Subcutaneous abdominal adipose tissue (tissue), 5 donors: ENCODE measurements around the gene PNPLA5.

ENCODE experiments used
- H3K27ac ChIP-seq: one replicate; pipeline ENCODE4 v1.7.0; 2013; ENCODE audit warnings: low read depth, mild to moderate bottlenecking, inconsistent platforms, low read length, moderate library complexity
- H3K27me3 ChIP-seq, 5 donors: one replicate each; pipeline ENCODE4 v1.7.0; 2013; ENCODE audit warnings: low read length in 5 of 5, inconsistent platforms in 1 of 5; ENCODE audit not compliant: control insufficient read depth in 5 of 5, insufficient read depth in 4 of 5
- H3K36me3 ChIP-seq, 5 donors: one replicate each; pipeline ENCODE4 v1.7.0; 2013; ENCODE audit warnings: low read length in 5 of 5; ENCODE audit not compliant: control insufficient read depth in 5 of 5, insufficient read depth in 5 of 5
- H3K4me1 ChIP-seq, 5 donors: one replicate each; pipeline ENCODE4 v1.7.0; 2013; ENCODE audit warnings: low read length in 5 of 5, mild to moderate bottlenecking in 3 of 5, moderate library complexity in 1 of 5; ENCODE audit not compliant: control insufficient read depth in 5 of 5, insufficient read depth in 5 of 5
- H3K4me3 ChIP-seq, 5 donors: one replicate each; pipeline ENCODE4 v1.7.0; 2013; ENCODE audit warnings: low read length in 5 of 5, low read depth in 1 of 5
- H3K9ac ChIP-seq, 5 donors: one replicate each; pipeline ENCODE4 v1.7.0; 2013; ENCODE audit warnings: low read length in 5 of 5, mild to moderate bottlenecking in 4 of 5, moderate library complexity in 3 of 5
- H3K9me3 ChIP-seq, 5 donors: one replicate each; pipeline ENCODE4 v1.7.0; 2013; ENCODE audit warnings: low read length in 5 of 5; ENCODE audit not compliant: control insufficient read depth in 5 of 5
- donor health status: healthy.
- donor health status: healthy.
- donor health status: healthy.
- donor health status: healthy.
- donor health status: healthy.

The PNPLA5 gene

DNA sequence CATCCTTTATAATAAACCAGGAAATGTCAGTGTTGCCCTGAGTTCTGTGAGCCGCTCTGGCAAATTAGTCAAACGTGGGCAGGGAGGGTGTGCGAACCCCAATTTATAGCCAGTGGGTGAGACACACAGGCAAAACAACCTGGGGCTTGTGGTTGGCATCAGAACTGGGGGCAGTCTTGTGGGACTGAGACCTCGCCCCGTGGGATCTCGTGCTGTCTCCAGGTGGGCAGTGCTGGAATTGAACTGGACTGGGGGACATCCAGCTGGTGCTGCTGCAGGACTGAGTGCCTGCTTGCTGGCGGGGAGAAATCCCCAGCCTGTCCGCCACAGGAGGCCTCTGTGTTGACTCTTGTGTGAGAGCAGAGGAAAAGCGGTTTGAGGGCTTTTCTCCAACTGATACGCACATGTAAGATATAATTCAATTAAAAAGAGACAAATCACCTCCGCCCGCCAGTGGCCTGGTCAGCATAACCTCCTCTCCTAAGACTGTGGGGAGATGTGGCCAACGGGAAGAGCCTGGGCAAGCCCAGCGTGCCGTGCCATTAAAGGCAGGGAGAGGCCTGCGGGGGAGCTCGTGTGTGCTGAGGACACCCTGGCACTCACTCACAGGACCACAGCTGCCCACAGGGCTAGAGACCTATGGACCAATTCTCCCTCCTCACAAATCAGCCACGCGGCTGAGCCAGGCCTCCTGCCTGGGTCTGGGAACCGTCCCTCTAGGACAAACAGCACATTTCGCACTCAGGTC is 47.9 kb downstream of the PNPLA5 start:
- Histone ChIP-seq H3K9ac (no peak overlapping the region), H3K9me3 (no peaks in the 10 kb centered on the region), H3K27me3 (peaks cover 0 to 18% (median 7%) of the 10 kb centered on the region in 5 donors), H3K4me1 (no peaks in the 10 kb centered on the region), H3K4me3 (no peak overlapping the region), H3K36me3 (no peaks in the 10 kb centered on the region), H3K27ac (no peak overlapping the region)

DNA sequence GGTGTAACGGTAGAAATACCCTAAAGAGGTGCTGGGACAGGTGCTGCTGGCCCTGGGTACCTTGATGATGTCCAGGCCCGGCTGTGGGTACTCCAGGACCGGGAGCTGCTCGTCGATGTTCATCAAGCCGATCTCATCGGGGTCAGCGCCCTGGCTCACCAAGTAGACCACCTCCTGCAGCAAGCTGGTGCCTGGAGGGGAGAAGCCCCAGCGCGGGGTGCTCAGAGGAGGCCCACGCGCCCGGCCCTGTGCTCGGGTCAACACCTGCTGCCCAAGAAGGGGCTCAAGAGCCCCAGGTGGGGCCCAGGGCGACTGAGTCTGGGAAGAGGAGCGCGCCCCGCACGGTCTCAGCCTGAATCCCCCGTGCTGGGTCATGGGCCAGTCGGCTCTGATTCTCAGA is 50.1 kb downstream of the PNPLA5 start:
- Histone ChIP-seq H3K9me3 (no peaks in the 10 kb centered on the region), H3K4me1 (no peaks in the 10 kb centered on the region), H3K36me3 (no peaks in the 10 kb centered on the region), H3K27me3 (peaks cover 0 to 16% (median 7%) of the 10 kb centered on the region in 5 donors), H3K4me3 (no peak overlapping the region), H3K9ac (no peak overlapping the region), H3K27ac (no peak overlapping the region)

DNA sequence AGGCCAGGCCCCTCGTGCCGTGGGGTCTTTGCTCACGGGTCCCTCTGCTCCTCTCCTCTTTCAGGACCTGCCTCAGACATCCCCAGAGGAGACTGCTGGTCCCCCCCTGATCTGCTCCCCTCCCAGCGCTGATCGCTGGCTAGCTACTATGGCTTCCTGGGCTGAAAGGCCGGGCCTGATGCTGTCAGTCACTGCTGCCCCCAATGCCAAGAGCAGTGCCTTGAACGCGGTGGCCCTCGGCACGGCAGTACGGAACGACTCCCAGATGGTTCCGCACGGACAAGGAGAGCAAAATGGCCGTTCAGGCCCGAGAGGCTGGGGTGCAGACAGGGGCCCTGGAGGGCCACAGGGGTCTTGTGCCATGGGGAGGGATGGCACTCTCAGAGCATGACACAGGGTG is 51.0 kb downstream of the PNPLA5 start:
- Histone ChIP-seq H3K27me3 (peaks cover under 1 to 12% (median 7%) of the 10 kb centered on the region in 5 donors), H3K9me3 (no peaks in the 10 kb centered on the region), H3K4me1 (no peaks in the 10 kb centered on the region), H3K4me3 (no peak overlapping the region), H3K9ac (no peak overlapping the region), H3K27ac (no peak overlapping the region), H3K36me3 (no peaks in the 10 kb centered on the region)

DNA sequence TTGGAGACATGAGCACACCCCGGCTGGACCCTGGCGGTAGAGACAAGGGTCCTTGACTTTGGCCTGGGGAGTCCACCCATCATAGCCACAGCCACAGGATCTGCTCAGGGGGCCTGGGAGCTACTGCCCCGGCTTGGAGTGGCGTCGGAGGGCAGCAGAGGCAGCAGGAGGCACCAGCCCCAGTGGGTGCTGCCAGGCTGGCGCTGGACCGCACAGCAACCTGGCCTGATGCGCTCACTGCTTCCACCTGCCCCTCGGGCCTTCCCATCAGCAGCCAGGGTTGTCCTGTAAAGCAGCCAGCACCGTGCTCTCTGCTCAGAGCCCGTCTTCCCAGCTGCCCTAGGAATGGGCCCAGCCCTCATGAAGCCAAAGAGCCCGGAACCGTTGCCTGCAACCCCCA is 51.4 kb downstream of the PNPLA5 start:
- Histone ChIP-seq H3K4me3 (no peak overlapping the region), H3K4me1 (no peaks in the 10 kb centered on the region), H3K9ac (no peak overlapping the region), H3K27ac (no peak overlapping the region), H3K9me3 (no peaks in the 10 kb centered on the region), H3K36me3 (no peaks in the 10 kb centered on the region), H3K27me3 (peaks cover 3 to 13% (median 5%) of the 10 kb centered on the region in 5 donors)

DNA sequence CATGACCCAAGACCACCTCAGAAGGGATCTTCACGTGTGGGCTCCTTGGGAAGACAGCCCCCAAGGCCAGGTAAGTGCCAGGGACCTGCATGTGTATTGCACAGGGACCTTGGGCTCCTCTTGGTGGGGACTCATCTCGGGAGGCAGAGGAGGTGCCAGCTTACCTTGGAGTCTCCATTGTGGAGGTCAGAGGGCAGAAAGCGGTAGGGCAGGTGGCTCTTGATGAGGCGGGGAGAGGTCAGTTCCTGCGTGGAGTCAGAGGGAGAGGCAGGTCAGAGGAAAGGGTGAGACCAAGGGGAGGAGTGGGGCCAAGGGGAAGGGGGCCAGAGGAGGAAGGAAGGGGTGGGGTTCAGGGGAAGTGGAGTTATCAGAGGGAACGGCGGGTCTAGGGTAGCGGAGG is 52.0 kb downstream of the PNPLA5 start:
- Histone ChIP-seq H3K27ac (no peak overlapping the region), H3K4me1 (no peaks in the 10 kb centered on the region), H3K9ac (no peak overlapping the region), H3K36me3 (no peaks in the 10 kb centered on the region), H3K9me3 (no peaks in the 10 kb centered on the region), H3K27me3 (peaks cover 0 to 13% (median 5%) of the 10 kb centered on the region in 5 donors), H3K4me3 (no peak overlapping the region)

DNA sequence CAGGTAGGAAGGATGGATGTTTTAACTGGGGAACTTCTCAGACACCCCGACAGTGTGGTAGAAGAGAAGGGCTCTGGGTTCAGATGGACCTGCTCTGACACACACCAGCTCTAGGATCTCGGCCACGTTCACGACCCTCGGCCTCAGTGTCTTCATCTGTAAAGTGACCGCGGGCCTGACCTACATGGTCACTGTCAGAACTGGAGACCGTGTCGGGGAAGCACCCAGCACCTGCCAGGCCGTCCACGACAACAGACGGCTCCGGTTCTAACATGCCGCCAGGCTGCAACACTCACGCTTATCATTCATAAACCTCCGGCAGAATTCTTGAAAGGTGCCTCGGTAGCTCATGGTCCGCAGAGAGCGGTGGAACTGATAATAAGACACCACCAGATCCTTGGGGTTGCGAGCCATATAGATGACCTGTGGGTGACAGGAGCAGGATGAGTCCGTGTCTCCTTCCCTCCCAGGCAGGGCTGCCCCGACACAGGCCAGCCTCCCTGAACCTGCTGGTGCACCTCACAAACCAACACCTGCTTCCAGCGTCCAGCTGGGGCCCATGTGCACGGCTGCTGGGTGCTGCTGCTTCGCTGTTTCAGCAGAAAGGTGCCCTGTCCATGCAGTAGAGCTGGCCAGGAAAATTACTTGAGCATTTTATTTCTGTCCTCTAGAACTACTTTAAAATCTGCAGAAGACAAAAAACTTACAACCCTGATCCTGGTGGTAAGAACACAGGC is 53.1 kb downstream of the PNPLA5 start:
- peaks cover 0 to 8% (median 5%) of the 10 kb centered on the region in 5 donors for H3K27me3 ChIP-seq
- H3K4me3 ChIP-seq: no peak overlapping the region
- peaks cover 1 to 3% (median 2%) of the 10 kb centered on the region in 5 donors for H3K4me1 ChIP-seq
- peaks cover 0 to under 1% (median 0%) of the 10 kb centered on the region in 5 donors for H3K9me3 ChIP-seq
- no peak overlapping the region for H3K9ac ChIP-seq
- H3K27ac ChIP-seq: no peak overlapping the region
- no peaks in the 10 kb centered on the region for H3K36me3 ChIP-seq

DNA sequence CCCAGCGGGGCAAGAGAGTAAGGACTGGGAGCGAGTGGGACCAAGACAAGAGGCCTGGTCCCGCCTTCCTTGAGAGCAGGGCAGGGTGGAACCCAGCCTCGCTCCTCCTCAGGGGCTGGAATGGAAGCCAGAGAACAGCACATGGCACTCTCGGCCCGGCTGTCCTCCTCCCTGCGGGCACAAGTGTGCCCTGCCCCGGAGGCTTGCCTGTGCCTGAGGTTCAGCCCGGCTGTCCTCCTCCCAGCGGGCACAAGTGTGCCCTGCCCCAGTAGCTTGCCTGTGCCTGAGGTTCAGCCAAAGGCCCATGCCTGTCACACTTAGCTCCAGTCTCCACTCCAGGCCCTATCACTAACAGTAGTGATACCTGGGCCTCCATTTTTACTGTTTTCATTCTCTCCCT is 53.7 kb downstream of the PNPLA5 start:
- Histone ChIP-seq H3K4me3 (no peak overlapping the region), H3K4me1 (peaks cover 3 to 6% (median 5%) of the 10 kb centered on the region in 5 donors), H3K9me3 (peaks cover 0 to 2% (median 0%) of the 10 kb centered on the region in 5 donors), H3K27ac (no peak overlapping the region), H3K9ac (no peak overlapping the region), H3K27me3 (peaks cover 0 to 11% (median 5%) of the 10 kb centered on the region in 5 donors), H3K36me3 (no peaks in the 10 kb centered on the region)

DNA sequence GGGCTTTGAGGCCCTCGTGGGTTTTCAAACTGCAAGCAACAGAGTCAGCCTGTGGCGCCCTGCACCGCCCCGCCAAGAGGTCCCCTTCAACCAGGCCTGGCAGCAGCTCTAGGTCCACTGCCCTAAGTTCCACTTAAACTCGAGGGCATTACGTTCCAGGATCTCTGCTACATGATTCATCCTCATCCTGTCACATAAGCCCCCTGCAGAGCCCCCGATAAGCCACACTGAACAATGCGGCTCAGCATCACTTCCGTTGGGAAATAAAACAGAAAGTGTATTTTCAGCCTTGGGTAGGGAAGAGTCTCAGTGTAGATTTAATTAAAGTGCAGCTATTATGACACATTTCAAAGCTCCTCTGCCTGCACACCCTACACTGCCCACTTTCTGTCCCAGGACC is 54.1 kb downstream of the PNPLA5 start:
- no peaks in the 10 kb centered on the region for H3K36me3 ChIP-seq
- peaks cover 3 to 11% (median 5%) of the 10 kb centered on the region in 5 donors for H3K4me1 ChIP-seq
- H3K9me3 ChIP-seq: peaks cover 0 to 2% (median 0%) of the 10 kb centered on the region in 5 donors
- peaks cover 0 to 11% (median 6%) of the 10 kb centered on the region in 5 donors for H3K27me3 ChIP-seq
- H3K27ac ChIP-seq: no peak overlapping the region
- H3K4me3 ChIP-seq: no peak overlapping the region
- H3K9ac ChIP-seq: no peak overlapping the region

DNA sequence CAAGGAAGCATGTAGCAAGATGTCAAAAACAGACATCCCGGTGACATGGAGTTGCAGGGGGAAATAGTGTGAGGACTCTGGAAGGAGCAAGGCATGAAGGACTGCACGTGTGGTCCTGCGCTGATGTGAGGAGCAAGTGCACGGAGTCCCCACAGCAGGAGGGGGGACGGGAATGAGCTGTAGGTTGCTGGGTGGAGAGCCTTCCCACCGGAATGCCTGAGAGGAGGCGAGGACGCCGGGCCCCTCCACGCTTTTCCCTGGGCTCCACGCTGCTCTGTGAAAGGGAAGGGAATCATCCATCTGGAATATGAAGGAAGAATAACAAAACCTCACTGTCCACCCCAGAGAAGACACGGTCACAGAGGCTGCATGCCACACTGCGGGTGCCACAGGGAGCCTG is 56.1 kb downstream of the PNPLA5 start:
- H3K36me3 ChIP-seq: no peaks in the 10 kb centered on the region
- H3K27ac ChIP-seq: no peak overlapping the region
- H3K9ac ChIP-seq: no peak overlapping the region
- no peak overlapping the region for H3K4me3 ChIP-seq
- H3K9me3 ChIP-seq: peaks cover 0 to 2% (median 0%) of the 10 kb centered on the region in 5 donors
- peaks cover 3 to 11% (median 5%) of the 10 kb centered on the region in 5 donors for H3K4me1 ChIP-seq
- H3K27me3 ChIP-seq: peaks cover 0 to 11% (median 7%) of the 10 kb centered on the region in 5 donors

DNA sequence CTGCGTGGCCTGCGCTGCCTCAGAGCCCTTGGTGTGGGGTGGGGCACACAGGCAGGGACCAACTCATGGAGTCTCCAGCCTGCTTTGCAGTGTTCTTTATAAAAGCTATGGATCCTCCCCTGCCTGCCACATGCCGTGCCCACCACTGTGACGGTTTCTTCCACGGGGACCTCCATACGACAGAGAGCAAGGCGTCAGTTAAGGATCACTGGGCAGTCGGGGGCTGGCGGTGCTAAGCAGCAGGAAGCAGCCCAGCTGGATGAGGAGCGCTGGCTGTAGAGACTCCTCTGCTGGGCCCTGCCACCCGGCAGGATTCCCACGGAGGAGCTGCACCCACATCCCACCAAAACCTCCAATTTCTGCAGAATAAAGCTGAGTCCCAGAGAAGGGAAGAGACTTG is 56.6 kb downstream of the PNPLA5 start:
- Histone ChIP-seq H3K4me1 (peaks cover 7 to 17% (median 9%) of the 10 kb centered on the region in 5 donors), H3K4me3 (no peak overlapping the region), H3K9ac (no peak overlapping the region), H3K36me3 (no peaks in the 10 kb centered on the region), H3K27ac (no peak overlapping the region), H3K9me3 (peaks cover 0 to 2% (median 0%) of the 10 kb centered on the region in 5 donors), H3K27me3 (peaks cover 0 to 11% (median 7%) of the 10 kb centered on the region in 5 donors)
